PFSK-1 (cell line): ENCODE measurements around the gene ZNF276.

Source experiments
- FOXP2 ChIP-seq: optimal IDR thresholded peaks from 2 replicates; pipeline ENCODE3; 2011; ENCODE audit warnings: borderline replicate concordance, control low read depth, inconsistent platforms; ENCODE audit not compliant: insufficient read depth; ENCODE audit errors: extremely low read length, extremely low read depth
- POLR2AphosphoS5 ChIP-seq: IDR thresholded peaks from 2 replicates; pipeline ENCODE4 v1.6.1; 2012; ENCODE audit warnings: low read depth, mild to moderate bottlenecking, control low read depth, low read length, moderate library complexity
- SIN3A ChIP-seq: IDR thresholded peaks from 2 replicates; pipeline ENCODE4 v1.6.1; 2012; ENCODE audit warnings: mild to moderate bottlenecking, low read length, moderate library complexity, borderline replicate concordance; ENCODE audit not compliant: insufficient read depth
- TAF1 ChIP-seq: IDR thresholded peaks from 2 replicates; pipeline ENCODE4 v1.6.1; 2012; ENCODE audit warnings: low read length, control low read depth, borderline replicate concordance; ENCODE audit not compliant: insufficient read depth
- TF ChIP-seq, protein P1 (sequence below), 2 experiments: IDR thresholded peaks; 2 replicates each; pipeline versions ENCODE4 v1.6.1 to v1.8.0; 2011 to 2012; ENCODE audit warnings: low read depth in 2 of 2, low read length in 2 of 2, control low read depth in 1 of 2, inconsistent platforms in 1 of 2, mild to moderate bottlenecking in 1 of 2, moderate library complexity in 1 of 2; ENCODE audit not compliant: insufficient read depth in 1 of 2

Gene ZNF276

DNA sequence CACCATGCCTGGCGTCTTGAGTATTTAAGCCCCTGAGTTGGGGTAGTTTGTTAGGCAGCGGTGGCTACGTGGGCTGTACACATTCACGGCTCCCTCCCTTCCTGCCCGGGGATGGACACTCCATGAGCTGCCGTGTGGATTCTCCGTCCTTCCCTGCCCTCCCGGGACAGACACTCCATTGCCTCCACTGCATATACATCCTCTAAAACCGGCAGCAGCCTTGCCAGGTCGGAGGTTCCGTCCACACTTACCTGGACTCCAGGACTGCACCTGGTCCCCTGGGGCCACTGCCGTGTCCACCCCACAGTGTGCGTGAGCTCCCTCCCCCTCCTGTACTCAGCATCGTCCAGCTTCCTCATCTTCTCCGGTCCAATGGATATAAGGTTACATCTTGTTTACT is 16.3 kb upstream of the ZNF276 start:
- TF ChIP-seq TAF1 (no peak), SIN3A (no peak), POLR2AphosphoS5 (no peak), FOXP2 (no peak)
- TF ChIP-seq, protein P1, sequence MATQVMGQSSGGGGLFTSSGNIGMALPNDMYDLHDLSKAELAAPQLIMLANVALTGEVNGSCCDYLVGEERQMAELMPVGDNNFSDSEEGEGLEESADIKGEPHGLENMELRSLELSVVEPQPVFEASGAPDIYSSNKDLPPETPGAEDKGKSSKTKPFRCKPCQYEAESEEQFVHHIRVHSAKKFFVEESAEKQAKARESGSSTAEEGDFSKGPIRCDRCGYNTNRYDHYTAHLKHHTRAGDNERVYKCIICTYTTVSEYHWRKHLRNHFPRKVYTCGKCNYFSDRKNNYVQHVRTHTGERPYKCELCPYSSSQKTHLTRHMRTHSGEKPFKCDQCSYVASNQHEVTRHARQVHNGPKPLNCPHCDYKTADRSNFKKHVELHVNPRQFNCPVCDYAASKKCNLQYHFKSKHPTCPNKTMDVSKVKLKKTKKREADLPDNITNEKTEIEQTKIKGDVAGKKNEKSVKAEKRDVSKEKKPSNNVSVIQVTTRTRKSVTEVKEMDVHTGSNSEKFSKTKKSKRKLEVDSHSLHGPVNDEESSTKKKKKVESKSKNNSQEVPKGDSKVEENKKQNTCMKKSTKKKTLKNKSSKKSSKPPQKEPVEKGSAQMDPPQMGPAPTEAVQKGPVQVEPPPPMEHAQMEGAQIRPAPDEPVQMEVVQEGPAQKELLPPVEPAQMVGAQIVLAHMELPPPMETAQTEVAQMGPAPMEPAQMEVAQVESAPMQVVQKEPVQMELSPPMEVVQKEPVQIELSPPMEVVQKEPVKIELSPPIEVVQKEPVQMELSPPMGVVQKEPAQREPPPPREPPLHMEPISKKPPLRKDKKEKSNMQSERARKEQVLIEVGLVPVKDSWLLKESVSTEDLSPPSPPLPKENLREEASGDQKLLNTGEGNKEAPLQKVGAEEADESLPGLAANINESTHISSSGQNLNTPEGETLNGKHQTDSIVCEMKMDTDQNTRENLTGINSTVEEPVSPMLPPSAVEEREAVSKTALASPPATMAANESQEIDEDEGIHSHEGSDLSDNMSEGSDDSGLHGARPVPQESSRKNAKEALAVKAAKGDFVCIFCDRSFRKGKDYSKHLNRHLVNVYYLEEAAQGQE (IDR thresholded peaks at IDR 0.05; ENCODE audit: insufficient read depth in 1 of 2, low read depth in 2 of 2, low read length in 2 of 2), result no peak

DNA sequence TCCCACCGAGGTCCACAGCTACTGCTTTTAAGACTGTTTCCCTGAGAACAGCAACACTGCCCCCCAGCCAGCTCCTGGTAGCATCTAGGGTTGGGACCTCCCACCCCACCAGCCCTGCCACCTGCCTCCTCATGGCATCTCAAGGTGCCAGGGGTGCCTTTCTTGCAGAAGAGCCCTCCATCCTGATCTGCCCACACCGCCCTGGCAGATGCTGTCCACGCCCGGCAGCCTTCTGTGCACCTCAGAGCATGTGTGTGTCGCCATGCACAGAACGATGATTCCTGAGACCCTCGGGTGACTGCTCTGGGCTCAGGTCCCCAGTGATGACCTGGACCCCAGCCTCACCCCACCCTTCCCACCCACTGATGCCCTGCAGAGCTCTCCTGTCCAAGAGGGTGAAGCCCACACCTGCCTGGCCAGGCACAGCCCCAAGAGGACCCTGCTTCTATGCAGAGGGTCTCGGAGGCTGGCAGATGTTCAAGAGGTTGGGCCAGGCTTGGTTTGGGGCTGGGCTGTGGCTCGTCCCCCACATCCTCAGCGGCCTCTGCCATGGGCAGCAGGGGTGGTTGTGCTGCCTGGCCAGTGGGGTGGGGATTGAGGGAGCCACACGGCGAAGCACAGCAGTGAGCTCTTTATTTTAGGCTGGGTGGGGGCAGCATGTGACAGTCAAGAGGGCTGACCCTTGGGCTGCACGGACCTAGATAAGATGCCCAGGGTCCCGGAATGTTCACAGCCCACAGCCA is 14.6 kb upstream of the ZNF276 start:
- TF ChIP-seq POLR2AphosphoS5, result no peak
- no peak for TF ChIP-seq TAF1
- no peak for TF ChIP-seq SIN3A
- no peak for TF ChIP-seq FOXP2
- TF ChIP-seq, protein P1 (IDR thresholded peaks at IDR 0.05; ENCODE audit: insufficient read depth in 1 of 2, low read depth in 2 of 2, low read length in 2 of 2), result no peak

DNA sequence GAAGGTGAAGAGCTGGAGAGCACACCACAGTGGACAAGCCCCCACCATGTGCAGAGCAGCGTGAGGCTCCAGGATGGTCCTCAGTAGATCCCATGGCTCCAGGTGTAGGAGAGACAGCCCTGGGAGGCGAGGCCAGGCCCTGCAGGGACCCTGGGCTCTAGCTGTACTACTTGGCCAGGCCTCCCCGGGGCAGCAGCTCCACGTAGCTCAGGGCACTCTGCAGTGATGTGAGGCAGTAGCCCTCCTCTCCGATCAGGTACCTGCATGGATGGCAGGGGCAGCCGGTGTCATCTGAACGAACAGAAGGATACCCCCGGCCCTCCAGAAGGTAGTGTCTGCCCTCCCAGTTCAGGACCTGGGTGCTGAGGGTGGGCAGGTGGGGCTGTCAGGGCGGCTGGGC is 13.6 kb upstream of the ZNF276 start:
- TF ChIP-seq FOXP2 (no peak), SIN3A (no peak), TAF1 (no peak)
- TF ChIP-seq, protein P1 (IDR thresholded peaks at IDR 0.05; ENCODE audit: insufficient read depth in 1 of 2, low read depth in 2 of 2, low read length in 2 of 2), result no peak

DNA sequence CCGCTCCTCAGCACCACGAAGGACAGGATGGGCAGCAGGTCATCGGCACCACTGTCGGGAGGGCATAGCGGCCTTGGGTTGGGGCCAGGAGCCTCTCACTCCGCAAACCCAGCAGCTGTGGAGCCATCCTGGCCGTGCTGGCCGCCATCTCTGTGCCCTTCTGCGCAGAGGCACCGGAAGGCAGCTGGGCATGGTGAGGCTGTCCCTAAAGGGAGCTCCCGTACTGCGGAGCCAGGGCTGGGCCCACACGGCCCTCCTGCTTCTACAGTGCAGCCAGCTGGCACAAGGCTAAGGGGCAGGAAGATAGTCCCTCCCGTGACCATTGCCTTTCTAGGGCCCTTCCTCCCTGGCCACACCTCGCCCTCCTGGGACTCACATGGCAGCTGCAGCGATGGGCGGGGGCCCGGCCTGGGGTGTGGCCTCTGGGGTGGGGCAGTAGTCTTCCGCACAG is 12.8 kb upstream of the ZNF276 start:
- TF ChIP-seq FOXP2, result no peak
- TF ChIP-seq, protein P1 (IDR thresholded peaks at IDR 0.05; ENCODE audit: insufficient read depth in 1 of 2, low read depth in 2 of 2, low read length in 2 of 2), result no peak
- no peak for TF ChIP-seq SIN3A
- no peak for TF ChIP-seq TAF1
- no peak for TF ChIP-seq POLR2AphosphoS5
